Neural cell (in vitro differentiated cells): ENCODE data around the gene CPB1. TPM values are rescaled to one million over a fixed set of nuclear protein-coding genes. Genes with fewer than 3 reads are reported as not detected.

Experiments used
- H2AFZ ChIP-seq: fragments of 200-600, 300-800 bp; sonication (generic), shearing (Covaris generic); 2 replicates; pipeline ENCODE4 v1.6.0; 2014; ENCODE audit warnings: low read depth, mild to moderate bottlenecking, antibody characterized with exemption, low read length, moderate library complexity
- H3F3A ChIP-seq: fragments of 200-600 bp; shearing (Covaris generic); 2 replicates; pipeline ENCODE4 v1.6.1; 2016; ENCODE audit warnings: mild to moderate bottlenecking, moderate library complexity, mixed read lengths, antibody characterized with exemption, low read length; ENCODE audit not compliant: insufficient read depth, poor library complexity, severe bottlenecking
- H3K27ac ChIP-seq: fragments of 200-600, 300-800 bp; sonication (generic), shearing (Covaris generic); 2 replicates; pipeline ENCODE4 v1.5.1; 2014; ENCODE audit warnings: mild to moderate bottlenecking, low read length, moderate library complexity
- H3K27me3 ChIP-seq: fragments of 300-800, 200-600 bp; sonication (generic), shearing (Covaris generic); 2 replicates; pipeline ENCODE4 v1.6.0; 2014; ENCODE audit warnings: mild to moderate bottlenecking, low read depth, low read length, moderate library complexity; ENCODE audit not compliant: insufficient read depth
- H3K36me3 ChIP-seq: fragments of 300-800, 200-600 bp; sonication (generic), shearing (Covaris generic); 2 replicates; pipeline ENCODE4 v1.5.1; 2014; ENCODE audit warnings: mild to moderate bottlenecking, antibody characterized with exemption, low read length, moderate library complexity; ENCODE audit not compliant: insufficient read depth
- H3K4me2 ChIP-seq: fragments of 300-800, 200-600 bp; sonication (generic), shearing (Covaris generic); 2 replicates; pipeline ENCODE4 v1.6.0; 2014; ENCODE audit warnings: mild to moderate bottlenecking, low read length
- H3K4me3 ChIP-seq: fragments of 300-800, 200-600 bp; sonication (generic), shearing (Covaris generic); 2 replicates; pipeline ENCODE4 v1.5.1; 2014; ENCODE audit warnings: mild to moderate bottlenecking, low read length, moderate library complexity
- H3K79me2 ChIP-seq: fragments of 200-600 bp; shearing (Covaris generic); replicated peaks from 2 replicates; pipeline ENCODE4 v1.6.0; 2014; ENCODE audit warnings: mild to moderate bottlenecking, low read length, moderate library complexity; ENCODE audit not compliant: insufficient read depth
- H3K9ac ChIP-seq: fragments of 300-800, 200-600 bp; sonication (generic), shearing (Covaris generic); 2 replicates; pipeline ENCODE4 v1.6.1; 2016; ENCODE audit warnings: mild to moderate bottlenecking, low read length, mixed read lengths
- H3K9me2 ChIP-seq: fragments of 200-600 bp; shearing (Covaris generic); 2 replicates; pipeline ENCODE4 v1.6.1; 2016; ENCODE audit warnings: mild to moderate bottlenecking, low read length, mixed read lengths; ENCODE audit not compliant: insufficient read depth
- H3K9me3 ChIP-seq: fragments of 200-600, 300-800 bp; sonication (generic), shearing (Covaris generic); 2 replicates; pipeline ENCODE4 v1.6.1; 2016; ENCODE audit warnings: mild to moderate bottlenecking, mixed run types, low read length, moderate library complexity, mixed read lengths
- H4K20me1 ChIP-seq: fragments of 200-600 bp; shearing (Covaris generic); 2 replicates; pipeline ENCODE4 v1.6.1; 2016; ENCODE audit warnings: mild to moderate bottlenecking, mixed run types; ENCODE audit not compliant: insufficient read depth
- CTCF ChIP-seq: fragments of 450-650 bp; IDR thresholded peaks from 2 replicates; pipeline ENCODE4 v1.5.1; 2014; ENCODE audit warnings: antibody characterized with exemption, mild to moderate bottlenecking, moderate library complexity; ENCODE audit not compliant: poor library complexity, severe bottlenecking
- EP300 ChIP-seq: fragments of 450-650 bp; conservative IDR thresholded peaks from 2 replicates; pipeline ENCODE4 v1.6.1; 2014; ENCODE audit warnings: antibody characterized with exemption, mild to moderate bottlenecking, moderate library complexity; ENCODE audit not compliant: poor library complexity, severe bottlenecking
- EZH2 ChIP-seq: fragments of 200-600, 300-800 bp; shearing (Covaris generic), sonication (generic); IDR thresholded peaks from 2 replicates; pipeline ENCODE4 v1.6.1; 2014; ENCODE audit warnings: antibody characterized with exemption, low read length, borderline replicate concordance, mild to moderate bottlenecking; ENCODE audit not compliant: insufficient read depth, poor library complexity, severe bottlenecking
- MXI1 ChIP-seq: fragments of 450-650 bp; conservative IDR thresholded peaks from 2 replicates; pipeline ENCODE4 v1.6.1; 2014; ENCODE audit warnings: antibody characterized with exemption, mild to moderate bottlenecking; ENCODE audit not compliant: poor library complexity, severe bottlenecking
- POLR2AphosphoS5 ChIP-seq: IDR thresholded peaks from 2 replicates; pipeline ENCODE4 v1.6.1; 2012
- RAD21 ChIP-seq: fragments of 450-650 bp; conservative IDR thresholded peaks from 2 replicates; pipeline ENCODE4 v1.6.1; 2014; ENCODE audit warnings: antibody characterized with exemption, mild to moderate bottlenecking, moderate library complexity
- REST ChIP-seq: IDR thresholded peaks from 2 replicates; pipeline ENCODE4 v1.6.1; 2012; ENCODE audit warnings: borderline replicate concordance
- SMC3 ChIP-seq: fragments of 450-650 bp; conservative IDR thresholded peaks from 2 replicates; pipeline ENCODE4 v1.6.1; 2014; ENCODE audit warnings: antibody characterized with exemption, mild to moderate bottlenecking, moderate library complexity; ENCODE audit not compliant: poor library complexity
- TAF1 ChIP-seq: IDR thresholded peaks from 2 replicates; pipeline ENCODE4 v1.6.1; 2012; ENCODE audit warnings: low read depth
- polyA plus RNA-seq: library from polyadenylated mRNA; depleted of rRNA; stranded (reverse); fragments of >200 nt; gene quantifications from 2 replicates; pipeline ENCODE4 v1.2.3, GENCODE V29; 2014

Gene CPB1
- polyA plus RNA-seq, 1 donor from 2014 or later, result 0.19 TPM

DNA sequence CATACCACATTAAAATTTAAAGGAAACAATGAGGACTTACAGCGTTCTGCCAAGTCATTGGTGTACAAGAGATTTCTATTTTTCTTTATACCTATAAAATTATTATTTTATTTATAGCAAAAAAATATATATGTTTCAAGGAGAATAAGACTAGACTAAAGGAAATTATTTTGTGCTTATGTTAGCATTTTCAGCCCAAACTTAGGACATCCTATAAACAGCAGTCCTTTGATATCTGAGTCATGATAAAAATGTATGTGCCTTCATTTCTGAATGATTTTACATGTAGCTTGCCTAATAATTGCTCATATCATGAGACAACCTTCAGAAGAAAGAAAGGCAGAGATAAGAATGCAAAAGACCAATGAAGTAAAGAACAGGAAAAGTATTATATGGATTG lies 20.8 kb downstream of the CPB1 start:
- no peak for TF ChIP-seq TAF1
- no peak for TF ChIP-seq EZH2
- TF ChIP-seq RAD21, result no peak
- TF ChIP-seq EP300, result no peak
- no peak for TF ChIP-seq CTCF
- no peak for TF ChIP-seq POLR2AphosphoS5
- TF ChIP-seq REST, result no peak
- TF ChIP-seq SMC3, result no peak
- TF ChIP-seq MXI1, result no peak
- Histone ChIP-seq H3K27me3 (no peaks in the 10 kb centered on the region), H3K79me2 (no peaks in the 10 kb centered on the region), H3K4me2 (no peak overlapping the region), H3F3A (no peaks in the 10 kb centered on the region), H2AFZ (no peak overlapping the region), H3K9me3 (no peaks in the 10 kb centered on the region), H3K27ac (no peak overlapping the region), H3K36me3 (no peaks in the 10 kb centered on the region), H3K9me2 (no peaks in the 10 kb centered on the region), H3K4me3 (no peak overlapping the region), H3K9ac (no peak overlapping the region), H4K20me1 (no peaks in the 10 kb centered on the region)

DNA sequence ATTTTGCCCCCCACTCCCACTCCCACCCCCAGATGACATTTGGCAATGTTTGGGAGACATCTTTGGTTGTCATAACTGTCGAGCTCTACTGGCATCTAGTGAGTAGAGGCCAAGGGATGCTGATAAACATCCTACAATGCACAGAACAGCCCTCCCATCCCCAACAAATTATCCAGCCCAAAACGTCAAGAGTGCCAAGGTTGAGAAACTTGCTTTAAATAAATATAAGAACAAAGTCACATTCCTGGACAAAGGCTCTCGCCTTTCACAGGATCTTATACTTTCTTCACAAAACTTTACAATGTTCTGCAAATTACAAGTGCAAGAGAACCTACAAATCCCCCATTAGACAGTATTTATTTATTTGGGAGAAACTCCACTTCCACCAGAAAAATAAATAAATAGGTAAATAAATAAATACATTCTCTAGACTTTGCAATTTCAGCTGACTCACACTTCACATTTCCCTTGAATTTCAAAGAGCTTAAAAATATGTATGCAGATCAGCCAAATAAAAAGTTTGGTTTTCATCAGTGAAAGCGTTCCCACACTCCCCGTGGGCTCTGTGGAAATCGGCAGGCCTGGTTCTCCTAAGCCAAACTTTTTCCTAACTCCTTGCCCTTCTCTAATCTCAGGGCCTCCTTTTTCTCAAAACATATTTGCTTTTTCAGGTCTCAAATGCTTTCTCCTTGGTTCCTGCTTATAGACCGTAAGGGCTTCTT lies 24.8 kb downstream of the CPB1 start:
- Histone ChIP-seq H4K20me1 (no peaks in the 10 kb centered on the region), H3K9ac (no peak overlapping the region), H3K4me2 (no peak overlapping the region), H3K27me3 (no peaks in the 10 kb centered on the region), H3K79me2 (no peaks in the 10 kb centered on the region), H3F3A (no peaks in the 10 kb centered on the region), H3K36me3 (no peaks in the 10 kb centered on the region), H3K9me3 (no peaks in the 10 kb centered on the region), H3K4me3 (no peak overlapping the region), H3K27ac (no peak overlapping the region), H2AFZ (no peak overlapping the region), H3K9me2 (no peaks in the 10 kb centered on the region)
- TF ChIP-seq EP300 (no peak), TAF1 (no peak), RAD21 (no peak), SMC3 (no peak), EZH2 (no peak), CTCF (no peak), REST (no peak), MXI1 (no peak), POLR2AphosphoS5 (no peak)
